Tongue (tissue), 2 donors: ENCODE results near the gene EDNRA. TPM values are rescaled to one million over a fixed set of nuclear protein-coding genes. Genes with fewer than 3 reads are reported as not detected.
"Not testable (repeated sequence)": the region's sequence is repeated elsewhere in the genome, so short reads cannot be mapped to it uniquely, and the experiment has no call there.

Experiments used
- DNase-seq: peaks from one replicate; pipeline ENCODE4 v3.0.0-alpha.2; 2015
- total RNA-seq: library from RNA; depleted of rRNA; stranded (reverse); fragments of >200 nt; gene quantifications from one replicate; pipeline ENCODE4 v1.2.3, GENCODE V29; 2014

The EDNRA gene
- total RNA-seq, result 34.5 TPM

- peak; percentile 61 for DNase-seq
Observed at GRCh38 chr4:147480891-147481576, at the start of gene EDNRA. TSS of gene EDNRA (plus strand) at chr4:147481097. CDS start at chr4:147485682, 4,585 bp downstream.

GRCh38 chr4:147434370-147434769 is 46.5 kb upstream of the EDNRA start:
- not testable (repeated sequence) for DNase-seq

DNA sequence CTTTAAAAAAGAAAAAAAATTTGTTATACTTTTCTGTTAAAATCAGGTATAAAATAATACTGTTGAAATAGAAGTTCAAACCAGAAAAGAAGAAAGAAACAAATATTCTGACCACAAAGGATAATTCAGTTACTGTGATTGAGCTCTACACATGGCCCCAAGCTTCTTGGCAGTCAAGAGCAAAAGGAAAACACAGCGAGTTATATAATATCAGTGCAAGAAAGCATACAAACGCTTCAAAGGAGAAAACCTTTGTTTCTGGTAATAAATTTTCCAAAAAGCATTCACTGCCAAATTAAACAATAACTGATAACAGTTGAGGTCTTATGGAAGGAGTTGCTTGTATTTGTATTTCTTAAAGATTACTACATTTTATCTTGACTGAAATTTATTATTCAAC is 40.5 kb upstream of the EDNRA start:
- no peak for DNase-seq

- DNase-seq, result no peak
Observed at GRCh38 chr4:147447786-147448185, 33.1 kb upstream of the EDNRA start.

DNA sequence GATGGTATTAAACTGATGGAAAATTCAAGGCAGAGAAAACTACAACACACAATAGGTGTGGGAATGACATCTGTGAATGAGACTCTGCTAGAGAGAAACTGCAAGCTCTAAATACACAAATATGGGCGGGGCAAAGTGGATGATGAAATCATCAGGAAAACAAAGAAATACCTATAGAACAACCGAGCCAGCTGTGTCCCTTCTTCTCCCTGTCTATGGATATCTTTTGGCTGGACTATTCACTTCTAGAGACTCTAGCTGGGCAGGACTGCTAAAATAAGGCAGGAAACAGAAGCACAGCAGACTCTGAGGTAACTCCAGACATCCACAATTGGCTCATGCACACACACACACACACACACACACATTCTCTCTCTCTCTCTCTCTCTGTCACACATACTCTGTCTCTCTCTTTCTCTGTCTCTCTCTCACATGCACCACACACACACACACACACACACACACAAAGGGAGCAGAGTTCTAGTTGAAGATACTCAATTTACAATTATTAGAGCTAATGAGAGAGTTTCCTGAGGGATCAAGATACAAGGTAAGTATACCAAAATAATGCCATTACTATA is 27.2 kb upstream of the EDNRA start:
- no peak for DNase-seq

DNA sequence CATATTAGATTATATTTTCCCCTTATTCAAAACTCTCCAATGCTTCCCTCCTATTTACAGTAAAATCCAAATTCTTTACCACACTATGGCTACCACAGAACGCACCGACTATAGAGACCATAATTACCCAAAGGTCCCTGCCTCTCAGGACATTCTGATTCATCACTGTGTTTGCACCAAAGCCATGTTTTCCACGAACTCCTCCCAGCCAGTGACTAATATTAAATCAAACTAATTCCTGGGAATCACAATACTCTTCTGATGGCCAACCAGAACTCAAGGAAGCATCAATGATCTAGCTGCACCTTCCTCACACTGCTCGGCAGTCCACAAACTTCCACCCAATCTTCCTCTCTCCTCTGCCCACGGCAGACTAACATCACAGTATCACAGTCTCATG is 24.2 kb upstream of the EDNRA start:
- no peak for DNase-seq

DNA sequence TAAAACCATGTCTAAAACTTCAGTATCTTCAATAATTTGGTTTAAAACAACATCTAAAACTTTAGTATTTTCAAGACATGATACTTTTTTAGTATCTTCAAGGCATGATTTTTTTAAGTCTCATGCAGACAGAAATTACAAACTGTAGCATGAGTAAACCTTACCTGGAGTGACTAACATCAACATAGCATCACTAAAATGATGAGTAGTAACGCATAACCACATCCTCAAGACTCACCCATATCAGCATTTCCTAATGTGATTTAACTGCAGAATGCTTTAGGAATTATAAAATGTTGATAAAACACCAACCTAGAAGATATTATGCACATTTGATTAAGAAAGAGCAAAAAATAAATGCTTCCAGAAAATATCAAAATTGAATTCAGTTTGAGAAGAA is 19.7 kb upstream of the EDNRA start:
- no peak for DNase-seq

GRCh38 chr4:147463065-147463464 is 17.8 kb upstream of the EDNRA start:
- no peak for DNase-seq

DNA sequence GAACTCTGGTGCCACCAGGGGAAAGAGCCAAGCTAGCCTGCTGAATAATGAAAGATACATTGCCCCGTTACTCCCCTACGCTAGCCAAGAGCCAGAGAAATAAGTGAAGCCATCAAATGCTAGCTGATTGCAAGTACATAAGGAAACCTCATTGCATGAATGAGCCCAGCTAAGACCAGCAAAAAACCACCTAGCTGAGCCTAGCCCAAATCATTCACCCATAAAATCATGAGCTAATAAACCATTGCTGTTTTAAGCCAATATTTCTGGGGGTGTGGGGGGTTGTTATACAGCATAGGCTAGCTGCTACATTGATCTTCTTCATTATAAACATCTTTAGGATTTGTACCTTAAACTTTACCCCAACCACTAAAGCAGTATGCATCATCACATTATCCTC is 15.4 kb upstream of the EDNRA start:
- DNase-seq, result no peak

GRCh38 chr4:147477439-147477838 is 3.5 kb upstream of the EDNRA start:
- DNase-seq, result no peak

- DNase-seq, result peak; percentile 13
Observed at GRCh38 chr4:147479376-147479775, 1.5 kb upstream of the EDNRA start.

DNA sequence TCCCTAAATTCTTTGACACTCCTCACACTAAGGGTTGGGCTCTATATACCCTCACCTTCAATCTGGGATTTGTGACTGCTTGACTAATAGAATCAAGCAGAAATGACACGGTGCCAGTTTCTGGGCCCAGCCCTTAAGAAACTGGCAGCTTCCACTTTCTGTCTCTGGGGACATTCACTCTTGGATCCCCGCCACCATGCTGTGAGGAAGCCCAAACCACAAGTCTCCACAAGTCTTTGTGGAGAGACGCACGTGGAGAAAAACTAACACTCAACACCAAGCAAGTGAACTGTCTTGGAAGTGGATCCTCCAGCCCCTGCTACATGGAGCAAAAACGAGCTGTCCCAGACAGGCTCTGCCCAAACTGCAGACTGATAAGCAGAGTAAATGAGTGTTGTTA is 1.1 kb upstream of the EDNRA start:
- DNase-seq, result peak; percentile 34

- no peak for DNase-seq
Observed at GRCh38 chr4:147480502-147480890, 401 bp upstream of the EDNRA start.

DNA sequence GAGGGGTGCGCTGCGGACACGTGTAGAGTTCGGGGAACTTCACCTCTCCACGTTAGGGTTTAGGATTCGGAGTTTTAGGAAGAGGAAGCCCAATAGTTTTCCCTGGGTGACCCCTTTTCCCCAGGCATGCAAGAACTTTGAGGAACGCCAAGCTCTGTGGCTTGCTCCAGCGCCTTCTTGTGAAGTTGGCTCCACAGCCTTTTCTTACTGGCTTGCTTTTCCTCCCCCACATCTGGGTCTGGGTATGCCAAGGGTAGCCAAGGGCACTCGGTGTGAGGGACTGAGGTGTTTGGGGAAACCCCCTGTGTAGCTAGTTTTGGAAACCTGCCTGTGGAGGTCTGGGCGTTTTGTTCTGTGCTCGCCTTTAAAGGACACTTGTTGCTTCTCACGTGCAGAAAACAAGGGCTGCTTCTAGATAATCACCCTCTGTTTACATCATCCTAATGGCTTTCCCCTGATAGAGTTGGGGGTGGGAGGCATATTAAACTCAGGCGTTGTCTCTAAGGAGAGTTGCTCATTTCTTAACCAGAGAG is 746 bp downstream of the EDNRA start:
- DNase-seq, result peak; percentile 32

DNA sequence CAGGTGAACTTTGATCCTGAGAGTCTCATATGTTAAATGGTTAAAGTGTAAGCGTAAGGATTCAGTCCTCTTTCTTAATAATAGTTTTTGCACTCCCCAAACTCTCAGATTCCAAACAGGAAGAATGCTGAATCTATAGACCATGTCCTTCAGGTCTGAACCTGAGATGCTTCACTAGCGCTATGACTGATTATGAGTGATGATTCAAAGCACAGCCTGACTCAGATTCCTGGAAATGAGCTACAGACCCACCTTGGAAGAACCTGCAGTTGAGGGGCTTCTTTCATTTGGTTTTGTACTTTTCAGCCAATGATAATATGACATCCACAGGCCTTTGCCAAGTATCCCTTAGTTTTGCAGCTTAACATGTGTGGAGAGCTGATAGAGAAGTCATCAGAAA is 1.4 kb downstream of the EDNRA start:
- DNase-seq, result peak; percentile 42

DNA sequence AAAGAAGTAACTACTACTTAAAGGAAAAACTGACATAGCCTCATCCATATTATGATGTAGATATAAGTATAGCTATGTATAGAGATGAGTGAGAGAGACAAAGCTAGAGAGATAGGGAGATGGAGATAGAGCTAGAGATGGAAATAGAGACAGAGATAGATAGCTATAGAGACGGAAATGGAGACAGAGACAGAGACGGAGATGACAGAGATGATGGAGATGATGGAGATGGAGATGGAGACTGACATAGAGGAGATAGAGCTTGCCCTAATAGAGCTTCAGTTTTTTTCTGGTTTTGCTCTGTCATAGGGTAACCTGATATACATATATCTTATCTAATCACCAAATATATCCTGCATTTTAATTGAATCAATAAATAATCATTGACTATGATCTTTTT is 4.3 kb downstream of the EDNRA start:
- no peak for DNase-seq

DNA sequence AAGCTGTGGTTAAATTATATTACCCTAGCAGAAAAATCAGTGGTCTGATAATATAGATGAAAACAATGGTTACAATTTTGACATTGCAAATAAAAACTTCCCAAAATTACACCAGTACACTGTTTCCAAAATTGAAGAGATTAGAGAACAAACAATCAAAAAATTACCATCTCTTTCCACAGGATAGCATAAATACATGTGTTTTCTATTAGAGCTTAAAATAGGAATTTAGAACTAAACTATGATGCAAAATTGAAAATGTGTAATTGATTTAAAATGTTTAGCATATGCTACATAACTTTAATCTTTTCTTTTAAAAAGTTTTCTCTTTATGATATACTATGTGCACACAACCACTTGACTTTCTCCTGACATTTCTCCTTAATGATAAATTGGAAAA is 6.7 kb downstream of the EDNRA start:
- peak; percentile 13 for DNase-seq

DNA sequence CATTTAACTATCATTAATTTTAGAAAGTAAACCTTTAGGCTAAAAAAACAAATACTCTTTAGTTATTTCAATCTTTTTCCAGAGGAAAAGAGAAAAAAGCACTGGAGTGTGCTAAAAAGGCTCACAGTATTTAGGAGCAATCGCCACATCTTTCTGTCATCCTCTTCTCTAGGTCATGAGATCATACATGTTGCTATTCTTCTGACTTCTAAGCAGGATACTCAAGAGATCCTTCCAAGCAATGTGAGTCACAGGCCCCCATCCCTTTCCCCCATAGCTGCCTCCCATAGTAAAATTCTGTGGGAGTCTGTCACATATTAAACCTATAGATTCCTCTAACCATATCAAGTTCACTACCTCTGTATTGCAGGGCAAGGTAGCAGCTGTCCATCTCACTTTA is 7.7 kb downstream of the EDNRA start:
- DNase-seq, result no peak

DNA sequence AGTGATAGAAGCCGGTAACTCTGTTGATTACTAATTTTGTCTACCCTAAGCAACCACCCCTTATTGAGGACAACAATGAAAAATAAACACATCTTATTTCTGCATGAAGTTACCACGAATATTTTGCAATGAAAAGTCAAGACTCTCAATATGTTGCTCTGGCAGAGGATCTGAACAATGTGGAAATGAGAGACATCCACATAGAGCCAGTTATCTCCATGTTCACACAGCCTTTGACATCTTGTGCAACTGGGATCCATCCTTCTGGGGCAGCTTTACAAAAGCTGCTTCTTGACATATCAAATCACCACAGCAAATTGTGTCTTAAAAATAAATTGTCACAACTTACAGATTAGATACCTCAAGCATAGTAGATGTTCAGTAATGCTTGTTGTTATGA is 10.2 kb downstream of the EDNRA start:
- no peak for DNase-seq

- no peak for DNase-seq
Observed at GRCh38 chr4:147492306-147492705, 11.4 kb downstream of the EDNRA start.

DNA sequence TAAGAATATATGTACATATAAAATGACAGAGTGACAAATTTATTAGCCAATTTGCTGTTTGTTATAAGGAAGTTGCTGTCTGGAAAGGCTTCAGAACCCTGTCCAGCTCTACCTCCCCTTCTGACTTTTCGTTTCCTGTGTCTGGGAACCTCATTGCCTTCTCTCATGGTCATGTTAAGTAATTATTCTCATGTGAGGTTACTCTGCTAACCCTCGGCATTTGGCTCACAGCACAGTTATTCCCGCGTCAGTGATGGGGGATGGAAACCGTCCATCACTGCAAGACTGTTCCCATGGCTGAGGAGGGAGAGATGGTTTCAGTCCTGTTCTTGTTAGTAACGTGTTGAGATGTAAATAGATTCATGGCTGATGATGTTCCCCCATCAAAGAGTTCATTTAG is 11.9 kb downstream of the EDNRA start:
- peak; percentile 81 for DNase-seq

DNA sequence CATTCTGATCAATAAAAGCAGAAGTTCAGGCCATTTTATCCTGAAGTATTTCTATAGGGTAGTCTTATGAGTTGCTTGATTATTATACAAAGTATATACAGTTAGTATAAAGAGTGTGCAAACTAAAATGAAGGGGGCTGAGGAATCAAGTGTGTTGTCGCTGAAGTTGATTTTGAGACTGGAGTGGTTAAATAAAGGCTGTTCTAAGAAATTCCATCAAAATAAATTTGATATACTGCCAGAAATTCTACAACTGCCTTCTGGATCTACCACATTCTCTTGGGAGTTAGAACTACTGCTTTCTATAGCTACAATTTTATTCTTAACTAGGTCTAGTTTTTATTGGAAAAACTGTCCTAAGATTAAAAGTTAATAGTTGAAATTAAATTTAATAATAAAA is 12.4 kb downstream of the EDNRA start:
- DNase-seq, result no peak

DNA sequence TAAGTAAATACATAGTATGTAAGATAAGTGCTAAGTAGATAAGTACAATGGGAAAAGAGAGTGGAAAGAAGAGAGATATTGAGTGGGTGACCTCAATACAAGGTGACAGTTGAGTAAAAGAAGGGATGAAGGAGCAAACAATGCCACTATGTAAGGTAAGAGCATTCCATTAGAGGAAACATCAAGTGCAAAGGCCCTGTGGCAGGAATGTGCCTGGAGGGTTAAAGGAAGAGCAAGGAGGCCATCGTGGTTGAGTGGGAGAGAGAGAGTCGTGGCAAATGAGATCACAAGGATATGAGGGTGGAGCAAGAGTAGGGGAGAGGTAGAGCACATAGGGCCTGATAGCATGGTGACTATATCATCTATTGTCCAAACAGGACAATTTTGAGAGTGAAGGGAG is 13.4 kb downstream of the EDNRA start:
- DNase-seq, result no peak

DNA sequence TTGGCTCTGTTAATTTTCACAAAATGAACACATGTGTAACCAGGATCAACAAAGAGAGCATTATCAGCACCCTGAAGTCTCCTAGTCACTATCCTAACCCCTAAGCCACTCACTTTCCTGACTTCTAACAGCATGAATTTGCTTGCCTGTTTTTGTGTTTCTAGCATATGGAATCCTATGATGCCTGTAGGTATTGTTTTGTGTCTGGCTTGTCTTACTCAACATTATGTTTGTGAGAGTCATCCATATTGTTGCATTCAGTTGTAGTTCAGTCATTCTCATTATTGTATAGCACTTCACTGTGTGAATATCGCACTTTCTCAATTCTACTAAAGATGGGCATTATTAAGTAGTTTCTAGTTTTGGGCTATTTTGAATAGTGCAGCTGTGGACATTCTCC is 15.6 kb downstream of the EDNRA start:
- DNase-seq, result no peak
